ENCODE measurements around the gene CD320.

The CD320 gene

GRCh38 chr19:8253678-8254077 lies 54.5 kb downstream of the CD320 start:
- Histone ChIP-seq H3K27ac (ENCODE audit: low read depth in 2 of 2, low read length in 2 of 2) (no peak overlapping the region), H3K9ac (ENCODE audit: low read depth in 1 of 2, low read length in 2 of 2) (no peak overlapping the region), H3K4me3 (ENCODE audit: low read length in 2 of 2) (no peak overlapping the region), H3K36me3 (ENCODE audit: control insufficient read depth in 2 of 2, insufficient read depth in 2 of 2, low read length in 2 of 2) (peaks cover 3 to 11% of the 10 kb centered on the region in 2 donors), H3K4me1 (ENCODE audit: control insufficient read depth in 2 of 2, insufficient read depth in 2 of 2, low read length in 2 of 2) (no peaks in the 10 kb centered on the region), H3K27me3 (ENCODE audit: control insufficient read depth in 2 of 2, insufficient read depth in 2 of 2, low read length in 2 of 2) (no peaks in the 10 kb centered on the region), H3K9me3 (ENCODE audit: control insufficient read depth in 2 of 2, low read length in 2 of 2) (no peaks in the 10 kb centered on the region)

GRCh38 chr19:8252922-8253589 lies 55.1 kb downstream of the CD320 start:
- Histone ChIP-seq H3K4me1 (ENCODE audit: control insufficient read depth in 2 of 2, insufficient read depth in 2 of 2, low read length in 2 of 2) (no peaks in the 10 kb centered on the region), H3K9me3 (ENCODE audit: control insufficient read depth in 2 of 2, low read length in 2 of 2) (no peaks in the 10 kb centered on the region), H3K9ac (ENCODE audit: low read depth in 1 of 2, low read length in 2 of 2) (no peak overlapping the region), H3K27ac (ENCODE audit: low read depth in 2 of 2, low read length in 2 of 2) (no peak overlapping the region), H3K27me3 (ENCODE audit: control insufficient read depth in 2 of 2, insufficient read depth in 2 of 2, low read length in 2 of 2) (no peaks in the 10 kb centered on the region), H3K36me3 (ENCODE audit: control insufficient read depth in 2 of 2, insufficient read depth in 2 of 2, low read length in 2 of 2) (peaks cover 3 to 11% of the 10 kb centered on the region in 2 donors), H3K4me3 (ENCODE audit: low read length in 2 of 2) (no peak overlapping the region)

All from mucosa of rectum (tissue), 2 donors.